Activated CD8-positive, alpha-beta T cell treated with anti-CD3 and anti-CD28 coated beads for 36 hours (primary cell): ENCODE measurements around the gene RAB3C. TPM values are rescaled to one million over a fixed set of nuclear protein-coding genes. Genes with fewer than 3 reads are reported as not detected.

Experiments used
- ATAC-seq: fragments of 200-7000 bp; cut with Tn5 transposase; one replicate; pipeline ENCODE4 v1.10.0; 2021; ENCODE audit warnings: mild to moderate bottlenecking, moderate library complexity
- CTCF ChIA-PET: fragments of 350-600 bp; sonication (Branson Sonifier 250); formaldehyde crosslinking; loops from one replicate; lab custom pipeline; 2021; ENCODE audit warnings: antibody characterized with exemption; lab: Charles Lee
- POLR2A ChIA-PET: fragments of 350-600 bp; sonication (Branson Sonifier 250); formaldehyde crosslinking; loops from one replicate; lab custom pipeline; 2021; ENCODE audit warnings: antibody characterized with exemption; lab: Charles Lee
- DNase-seq: peaks from one replicate; pipeline ENCODE4 v3.0.0-alpha.2; 2020
- H3K27ac Mint-ChIP-seq: one replicate; pipeline ENCODE4 v1.8.0; 2021; ENCODE audit warnings: mild to moderate bottlenecking, mixed read lengths
- H3K27me3 Mint-ChIP-seq: one replicate; pipeline ENCODE4 v1.8.0; 2021; ENCODE audit warnings: mixed read lengths
- H3K36me3 Mint-ChIP-seq: one replicate; pipeline ENCODE4 v1.8.0; 2021; ENCODE audit warnings: low read depth, mixed read lengths
- H3K4me1 Mint-ChIP-seq: one replicate; pipeline ENCODE4 v1.8.0; 2021; ENCODE audit warnings: low read depth, mixed read lengths
- H3K4me3 Mint-ChIP-seq: one replicate; pipeline ENCODE4 v1.8.0; 2021; ENCODE audit warnings: mild to moderate bottlenecking, moderate library complexity, mixed read lengths
- H3K9me3 Mint-ChIP-seq: one replicate; pipeline ENCODE4 v1.8.0; 2021; ENCODE audit warnings: mixed read lengths
- intact Hi-C: fragments of 100-400 bp; cut with micrococcal nuclease; formaldehyde crosslinking; loops from one replicate; pipeline ENCODE4 v1.10.0; 2022
- total RNA-seq, 2 experiments: library from RNA; stranded (reverse); gene quantifications; one replicate each; pipeline ENCODE4 v1.2.3, GENCODE V29; 2021
- TF ChIP-seq, protein P1 (sequence below): fragments of 200-600 bp; IDR thresholded peaks from one replicate; pipeline ENCODE4 v1.8.0; 2022; ENCODE audit warnings: antibody characterized with exemption, mild to moderate bottlenecking

RAB3C gene
- total RNA-seq, 2 experiments from 2014 or later = not detected

DNA sequence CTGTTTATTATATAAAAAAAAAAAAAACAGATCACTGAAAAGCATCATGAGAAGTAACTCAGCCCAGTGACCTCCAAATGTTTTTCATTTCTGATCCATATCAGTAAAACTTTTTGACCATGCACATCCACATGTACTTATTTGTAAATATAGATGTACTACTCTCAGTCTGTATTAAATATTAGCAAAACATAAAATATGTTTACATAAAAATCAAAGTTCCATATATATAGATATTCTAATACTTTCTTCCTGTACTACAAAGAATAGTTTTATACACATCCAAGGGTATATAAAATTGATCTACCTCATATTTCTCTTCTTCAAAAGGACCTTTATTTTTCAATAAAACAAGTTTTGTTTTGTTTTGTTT is 309.1 kb downstream of the RAB3C start:
- TF ChIP-seq, protein P1, sequence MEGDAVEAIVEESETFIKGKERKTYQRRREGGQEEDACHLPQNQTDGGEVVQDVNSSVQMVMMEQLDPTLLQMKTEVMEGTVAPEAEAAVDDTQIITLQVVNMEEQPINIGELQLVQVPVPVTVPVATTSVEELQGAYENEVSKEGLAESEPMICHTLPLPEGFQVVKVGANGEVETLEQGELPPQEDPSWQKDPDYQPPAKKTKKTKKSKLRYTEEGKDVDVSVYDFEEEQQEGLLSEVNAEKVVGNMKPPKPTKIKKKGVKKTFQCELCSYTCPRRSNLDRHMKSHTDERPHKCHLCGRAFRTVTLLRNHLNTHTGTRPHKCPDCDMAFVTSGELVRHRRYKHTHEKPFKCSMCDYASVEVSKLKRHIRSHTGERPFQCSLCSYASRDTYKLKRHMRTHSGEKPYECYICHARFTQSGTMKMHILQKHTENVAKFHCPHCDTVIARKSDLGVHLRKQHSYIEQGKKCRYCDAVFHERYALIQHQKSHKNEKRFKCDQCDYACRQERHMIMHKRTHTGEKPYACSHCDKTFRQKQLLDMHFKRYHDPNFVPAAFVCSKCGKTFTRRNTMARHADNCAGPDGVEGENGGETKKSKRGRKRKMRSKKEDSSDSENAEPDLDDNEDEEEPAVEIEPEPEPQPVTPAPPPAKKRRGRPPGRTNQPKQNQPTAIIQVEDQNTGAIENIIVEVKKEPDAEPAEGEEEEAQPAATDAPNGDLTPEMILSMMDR = peak; percentile 41
- ChIA-PET POLR2A (interaction anchor here (0.6 to 0.7 kb wide), 2 partner anchors 79 to 1545 kb away, joined by 4 read pairs; no protein-coding TSS in a partner anchor), CTCF (interaction anchor here (0.6 to 5.3 kb wide), 20 partner anchors 10 to 490 kb away, joined by 3 to 68 read pairs (median 5); no protein-coding TSS in a partner anchor)
- intact Hi-C loops = no loop called here
- Mint-ChIP-seq H3K36me3 (no peaks in the 10 kb centered on the region), H3K9me3 (no peaks in the 10 kb centered on the region), H3K27ac (no peak overlapping the region), H3K4me1 (peaks cover 14% of the 10 kb centered on the region), H3K27me3 (no peaks in the 10 kb centered on the region), H3K4me3 (no peak overlapping the region)
- no peak for DNase-seq
- ATAC-seq = no peak

DNA sequence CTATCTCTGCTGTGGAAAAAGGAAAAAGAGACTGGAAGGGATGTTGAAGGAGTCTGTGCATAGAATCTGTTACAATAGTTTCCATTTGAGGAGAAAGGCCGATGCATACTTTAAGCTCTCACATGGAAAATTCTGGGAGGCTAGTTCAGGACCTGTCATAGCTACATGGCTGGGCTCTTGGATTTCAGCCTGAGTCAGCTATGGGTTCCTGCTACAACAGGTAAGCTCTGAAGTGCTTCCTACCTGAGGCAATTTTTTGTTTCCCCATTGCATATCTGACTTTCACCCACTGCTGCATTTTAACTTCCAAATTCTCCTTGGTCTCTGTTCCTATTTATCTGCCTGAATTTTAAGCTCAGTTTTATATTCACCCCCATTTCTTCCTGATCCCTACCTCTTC is 310.7 kb downstream of the RAB3C start:
- H3K27me3 Mint-ChIP-seq = no peaks in the 10 kb centered on the region
- POLR2A ChIA-PET = no interaction called here
- TF ChIP-seq, protein P1 = no peak
- intact Hi-C loops = no loop called here
- CTCF ChIA-PET = interaction anchor here (0.8 to 6.3 kb wide), 18 partner anchors 7 to 474 kb away, joined by 3 to 68 read pairs (median 4); no protein-coding TSS in a partner anchor
- no peaks in the 10 kb centered on the region for H3K36me3 Mint-ChIP-seq
- ATAC-seq (no peak), DNase-seq (no peak)
- peaks cover 7% of the 10 kb centered on the region for H3K4me1 Mint-ChIP-seq
- H3K27ac Mint-ChIP-seq = no peak overlapping the region
- H3K4me3 Mint-ChIP-seq = no peak overlapping the region
- H3K9me3 Mint-ChIP-seq = no peaks in the 10 kb centered on the region

DNA sequence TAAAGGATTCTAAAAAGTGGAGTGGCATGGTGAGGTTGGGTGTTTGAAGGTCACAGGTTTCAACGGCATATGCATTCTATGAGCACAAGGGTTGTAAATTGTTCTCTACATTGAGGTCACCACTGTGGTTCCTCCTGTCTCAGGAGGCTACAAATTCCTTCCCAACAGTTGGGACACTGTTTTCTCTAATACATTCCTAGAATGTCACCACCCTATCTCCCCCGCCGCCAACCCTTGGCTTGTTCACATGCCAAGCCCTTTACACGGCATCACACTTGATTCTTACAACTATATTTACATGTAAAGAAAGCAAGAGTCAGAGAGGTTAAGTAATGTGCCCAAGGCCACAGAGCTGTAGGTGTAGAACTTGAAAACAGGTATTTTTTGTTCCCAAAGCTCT is 315.1 kb downstream of the RAB3C start:
- TF ChIP-seq, protein P1 = no peak
- ATAC-seq (no peak), DNase-seq (no peak)
- Mint-ChIP-seq H3K4me3 (no peak overlapping the region), H3K4me1 (no peaks in the 10 kb centered on the region), H3K9me3 (no peaks in the 10 kb centered on the region), H3K27ac (no peak overlapping the region), H3K36me3 (no peaks in the 10 kb centered on the region), H3K27me3 (no peaks in the 10 kb centered on the region)
- ChIA-PET CTCF (interaction anchor here (1.6 to 6.3 kb wide), 2 partner anchors 12 to 290 kb away, joined by 8 to 37 read pairs; no protein-coding TSS in a partner anchor), POLR2A (no interaction called here)
- intact Hi-C loops = loop anchor here (5.0 kb wide), 1 partner anchor 64 kb away; no protein-coding TSS in a partner anchor

DNA sequence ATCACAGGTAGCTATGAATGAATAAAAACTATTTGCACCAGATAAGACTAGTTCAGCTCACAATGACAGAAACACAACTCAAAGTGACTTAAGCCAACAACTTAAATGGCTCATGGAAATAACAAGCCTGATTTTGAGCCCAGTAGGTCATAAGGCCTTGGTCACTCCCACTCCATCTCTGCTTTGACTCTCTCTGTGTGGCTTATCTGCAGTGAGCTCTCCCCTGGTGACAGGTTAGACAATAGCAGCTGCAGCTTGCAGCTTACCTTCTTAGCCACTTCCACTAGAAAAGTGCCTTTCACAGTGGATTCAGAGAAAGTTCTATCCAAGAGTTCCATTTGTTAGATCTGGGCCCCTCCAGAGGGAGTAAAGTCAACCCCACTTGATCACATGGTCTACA is 315.7 kb downstream of the RAB3C start:
- no peak for ATAC-seq
- intact Hi-C loops = loop anchor here (5.0 kb wide), 1 partner anchor 64 kb away; no protein-coding TSS in a partner anchor
- POLR2A ChIA-PET = no interaction called here
- DNase-seq = no peak
- TF ChIP-seq, protein P1 = no peak
- no peak overlapping the region for H3K4me3 Mint-ChIP-seq
- H3K27ac Mint-ChIP-seq = no peak overlapping the region
- CTCF ChIA-PET = interaction anchor here (1.6 to 6.3 kb wide), 2 partner anchors 12 to 290 kb away, joined by 8 to 37 read pairs; no protein-coding TSS in a partner anchor
- H3K27me3 Mint-ChIP-seq = no peaks in the 10 kb centered on the region
- no peaks in the 10 kb centered on the region for H3K4me1 Mint-ChIP-seq
- no peaks in the 10 kb centered on the region for H3K36me3 Mint-ChIP-seq
- no peaks in the 10 kb centered on the region for H3K9me3 Mint-ChIP-seq

DNA sequence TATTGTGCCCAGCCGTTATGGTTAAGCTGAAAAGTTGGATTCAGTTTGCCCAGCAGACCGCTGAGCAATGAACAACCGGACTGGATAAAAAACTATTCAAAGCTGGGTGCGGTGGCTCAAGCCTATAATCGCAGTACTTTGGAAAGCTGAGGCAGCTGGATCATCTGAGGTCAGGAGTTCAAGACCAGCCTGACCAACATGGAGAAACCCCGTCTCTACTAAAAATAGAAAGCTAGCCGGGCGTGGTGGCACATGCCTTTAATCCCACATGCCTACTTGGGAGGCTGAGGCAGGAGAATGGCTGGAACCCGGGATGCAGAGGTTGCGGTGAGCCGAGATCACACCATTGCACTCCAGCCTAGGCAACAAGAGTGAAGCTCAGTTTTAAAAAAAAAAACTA is 318.4 kb downstream of the RAB3C start:
- no peak overlapping the region for H3K4me3 Mint-ChIP-seq
- H3K9me3 Mint-ChIP-seq = no peaks in the 10 kb centered on the region
- H3K4me1 Mint-ChIP-seq = no peaks in the 10 kb centered on the region
- ChIA-PET POLR2A (no interaction called here), CTCF (interaction anchor here (0.6 to 2.7 kb wide), 3 partner anchors 8 to 280 kb away, joined by 3 to 18 read pairs (median 4); no protein-coding TSS in a partner anchor)
- H3K27ac Mint-ChIP-seq = no peak overlapping the region
- ATAC-seq = no peak
- no peaks in the 10 kb centered on the region for H3K36me3 Mint-ChIP-seq
- intact Hi-C loops = no loop called here
- no peak for DNase-seq
- TF ChIP-seq, protein P1 = no peak
- H3K27me3 Mint-ChIP-seq = no peaks in the 10 kb centered on the region
